Measurements from ENCODE around the gene PRKCD.

PRKCD gene

GRCh38 chr3:53224026-53224425, 63.0 kb downstream of the PRKCD start:
- TF ChIP-seq, protein P1, sequence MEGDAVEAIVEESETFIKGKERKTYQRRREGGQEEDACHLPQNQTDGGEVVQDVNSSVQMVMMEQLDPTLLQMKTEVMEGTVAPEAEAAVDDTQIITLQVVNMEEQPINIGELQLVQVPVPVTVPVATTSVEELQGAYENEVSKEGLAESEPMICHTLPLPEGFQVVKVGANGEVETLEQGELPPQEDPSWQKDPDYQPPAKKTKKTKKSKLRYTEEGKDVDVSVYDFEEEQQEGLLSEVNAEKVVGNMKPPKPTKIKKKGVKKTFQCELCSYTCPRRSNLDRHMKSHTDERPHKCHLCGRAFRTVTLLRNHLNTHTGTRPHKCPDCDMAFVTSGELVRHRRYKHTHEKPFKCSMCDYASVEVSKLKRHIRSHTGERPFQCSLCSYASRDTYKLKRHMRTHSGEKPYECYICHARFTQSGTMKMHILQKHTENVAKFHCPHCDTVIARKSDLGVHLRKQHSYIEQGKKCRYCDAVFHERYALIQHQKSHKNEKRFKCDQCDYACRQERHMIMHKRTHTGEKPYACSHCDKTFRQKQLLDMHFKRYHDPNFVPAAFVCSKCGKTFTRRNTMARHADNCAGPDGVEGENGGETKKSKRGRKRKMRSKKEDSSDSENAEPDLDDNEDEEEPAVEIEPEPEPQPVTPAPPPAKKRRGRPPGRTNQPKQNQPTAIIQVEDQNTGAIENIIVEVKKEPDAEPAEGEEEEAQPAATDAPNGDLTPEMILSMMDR (IDR thresholded peaks at IDR 0.05; ENCODE audit: control insufficient read depth, insufficient read depth, low read depth, low read length, missing control alignments), result no peak
- no peak overlapping the region for H3K4me3 ChIP-seq (ENCODE audit: control insufficient read depth, low read depth, low read length)
- no peak for DNase-seq (ENCODE audit: low read depth)

- DNase-seq (ENCODE audit: low read depth), result no peak
- no peak overlapping the region for H3K4me3 ChIP-seq (ENCODE audit: control insufficient read depth, low read depth, low read length)
- TF ChIP-seq, protein P1 (IDR thresholded peaks at IDR 0.05; ENCODE audit: control insufficient read depth, insufficient read depth, low read depth, low read length, missing control alignments), result no peak
These were observed 63.5 kb downstream of the PRKCD start for GRCh38 chr3:53224536-53224935.

DNA sequence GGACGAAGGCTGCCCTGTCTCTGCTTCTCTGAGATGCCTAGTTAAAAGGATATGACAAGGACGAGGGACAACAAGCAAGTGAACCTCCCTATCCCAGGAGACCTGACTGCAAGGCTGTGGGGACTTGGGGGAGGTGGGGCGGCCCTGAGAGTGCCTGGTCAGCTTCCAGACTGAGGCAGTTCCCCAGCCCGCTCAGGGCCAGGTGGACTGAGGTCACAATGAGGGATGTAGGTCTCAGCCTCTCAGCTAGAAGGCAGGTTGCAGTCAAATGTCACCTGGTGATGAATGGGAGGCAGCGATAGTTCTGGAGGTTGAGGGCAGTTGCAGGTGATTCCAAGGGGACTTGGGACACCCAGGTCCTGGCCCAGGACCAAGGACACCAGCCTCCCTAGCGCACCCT, 64.2 kb downstream of the PRKCD start:
- H3K4me3 ChIP-seq (ENCODE audit: control insufficient read depth, low read depth, low read length), result no peak overlapping the region
- DNase-seq (ENCODE audit: low read depth), result no peak
- TF ChIP-seq, protein P1 (IDR thresholded peaks at IDR 0.05; ENCODE audit: control insufficient read depth, insufficient read depth, low read depth, low read length, missing control alignments), result no peak

- TF ChIP-seq, protein P1 (IDR thresholded peaks at IDR 0.05; ENCODE audit: control insufficient read depth, insufficient read depth, low read depth, low read length, missing control alignments), result no peak
- no peak for DNase-seq (ENCODE audit: low read depth)
- no peak overlapping the region for H3K4me3 ChIP-seq (ENCODE audit: control insufficient read depth, low read depth, low read length)
These were observed 64.6 kb downstream of the PRKCD start for GRCh38 chr3:53225651-53226050.

- no peak overlapping the region for H3K4me3 ChIP-seq (ENCODE audit: control insufficient read depth, low read depth, low read length)
- TF ChIP-seq, protein P1 (IDR thresholded peaks at IDR 0.05; ENCODE audit: control insufficient read depth, insufficient read depth, low read depth, low read length, missing control alignments), result no peak
- no peak for DNase-seq (ENCODE audit: low read depth)
These were observed 65.3 kb downstream of the PRKCD start for GRCh38 chr3:53226142-53226840.

DNA sequence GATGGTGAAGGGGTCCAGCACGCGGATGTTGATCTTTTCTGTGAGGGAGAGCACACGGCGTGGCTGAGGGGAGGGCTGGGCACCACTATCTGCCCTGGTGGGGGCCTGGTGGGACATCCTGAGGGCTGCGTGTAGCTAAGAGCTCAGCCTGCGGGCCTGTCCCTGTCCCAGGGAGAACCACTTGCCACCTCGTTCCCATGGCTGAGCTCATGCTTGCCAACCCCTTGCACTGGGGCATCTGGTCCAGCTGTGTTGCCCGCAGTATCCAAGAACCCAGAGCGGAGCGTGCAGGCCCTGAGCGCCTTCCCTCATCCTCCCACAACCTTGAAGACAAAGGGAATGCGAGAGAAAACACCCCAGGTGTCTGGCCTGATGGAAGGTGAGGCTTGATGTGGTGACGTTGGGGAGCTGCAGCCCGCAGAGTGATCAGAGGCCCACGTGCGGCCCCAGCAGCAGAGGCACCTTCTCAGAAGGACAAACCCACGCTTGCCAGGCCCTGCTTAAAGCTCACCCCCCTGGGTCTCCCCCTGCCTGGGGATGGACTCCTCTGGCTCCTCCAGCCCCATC, 65.9 kb downstream of the PRKCD start:
- TF ChIP-seq, protein P1 (IDR thresholded peaks at IDR 0.05; ENCODE audit: control insufficient read depth, insufficient read depth, low read depth, low read length, missing control alignments), result no peak
- no peak for DNase-seq (ENCODE audit: low read depth)
- no peak overlapping the region for H3K4me3 ChIP-seq (ENCODE audit: control insufficient read depth, low read depth, low read length)
